GM12874 (cell line): Measurements from ENCODE around the gene IFT80.

Source experiments
- TF ChIP-seq, protein P1 (sequence below): IDR thresholded peaks from 2 replicates; pipeline ENCODE4 v1.5.1; 2011; ENCODE audit warnings: low read depth, mild to moderate bottlenecking, control low read depth, low read length, moderate library complexity; ENCODE audit not compliant: insufficient read depth

IFT80 gene

DNA sequence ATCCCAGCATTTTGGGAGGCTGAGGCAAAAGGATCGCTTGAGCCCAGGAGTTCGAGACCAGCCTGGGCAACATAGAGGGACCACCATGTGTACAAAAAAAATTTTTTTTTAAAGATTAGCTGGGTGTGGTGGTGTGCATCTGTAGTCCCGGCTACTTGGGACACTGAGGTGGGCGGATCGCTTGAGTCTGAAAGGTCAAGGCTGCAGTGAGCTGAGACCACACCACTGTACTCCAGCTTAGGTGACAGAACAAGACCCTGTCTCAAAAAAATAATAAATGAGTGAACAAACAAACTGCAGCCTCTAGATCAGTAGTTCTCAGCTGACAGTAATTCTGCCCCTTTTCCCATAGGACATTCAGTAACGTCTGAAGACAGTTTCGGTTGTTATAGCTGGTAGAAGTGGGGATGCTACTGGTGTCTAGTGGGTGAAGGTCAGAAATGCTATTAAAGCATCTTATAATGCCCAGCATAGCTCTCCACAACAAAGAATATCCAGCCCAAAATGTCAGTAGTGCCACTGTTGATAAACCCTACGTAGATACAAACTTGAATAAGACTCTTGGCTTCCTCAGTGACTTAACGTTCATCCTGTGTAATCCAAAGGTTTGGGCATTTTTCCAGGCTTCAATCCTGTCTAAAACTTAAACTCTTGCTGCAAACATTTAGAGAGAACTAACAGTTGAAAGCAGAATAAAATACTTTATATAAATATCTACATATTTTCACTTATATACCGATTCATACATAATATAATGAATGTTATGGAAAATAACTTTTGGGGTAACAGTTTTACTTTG, 11.0 kb upstream of the IFT80 start:
- TF ChIP-seq, protein P1, sequence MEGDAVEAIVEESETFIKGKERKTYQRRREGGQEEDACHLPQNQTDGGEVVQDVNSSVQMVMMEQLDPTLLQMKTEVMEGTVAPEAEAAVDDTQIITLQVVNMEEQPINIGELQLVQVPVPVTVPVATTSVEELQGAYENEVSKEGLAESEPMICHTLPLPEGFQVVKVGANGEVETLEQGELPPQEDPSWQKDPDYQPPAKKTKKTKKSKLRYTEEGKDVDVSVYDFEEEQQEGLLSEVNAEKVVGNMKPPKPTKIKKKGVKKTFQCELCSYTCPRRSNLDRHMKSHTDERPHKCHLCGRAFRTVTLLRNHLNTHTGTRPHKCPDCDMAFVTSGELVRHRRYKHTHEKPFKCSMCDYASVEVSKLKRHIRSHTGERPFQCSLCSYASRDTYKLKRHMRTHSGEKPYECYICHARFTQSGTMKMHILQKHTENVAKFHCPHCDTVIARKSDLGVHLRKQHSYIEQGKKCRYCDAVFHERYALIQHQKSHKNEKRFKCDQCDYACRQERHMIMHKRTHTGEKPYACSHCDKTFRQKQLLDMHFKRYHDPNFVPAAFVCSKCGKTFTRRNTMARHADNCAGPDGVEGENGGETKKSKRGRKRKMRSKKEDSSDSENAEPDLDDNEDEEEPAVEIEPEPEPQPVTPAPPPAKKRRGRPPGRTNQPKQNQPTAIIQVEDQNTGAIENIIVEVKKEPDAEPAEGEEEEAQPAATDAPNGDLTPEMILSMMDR, result no peak

DNA sequence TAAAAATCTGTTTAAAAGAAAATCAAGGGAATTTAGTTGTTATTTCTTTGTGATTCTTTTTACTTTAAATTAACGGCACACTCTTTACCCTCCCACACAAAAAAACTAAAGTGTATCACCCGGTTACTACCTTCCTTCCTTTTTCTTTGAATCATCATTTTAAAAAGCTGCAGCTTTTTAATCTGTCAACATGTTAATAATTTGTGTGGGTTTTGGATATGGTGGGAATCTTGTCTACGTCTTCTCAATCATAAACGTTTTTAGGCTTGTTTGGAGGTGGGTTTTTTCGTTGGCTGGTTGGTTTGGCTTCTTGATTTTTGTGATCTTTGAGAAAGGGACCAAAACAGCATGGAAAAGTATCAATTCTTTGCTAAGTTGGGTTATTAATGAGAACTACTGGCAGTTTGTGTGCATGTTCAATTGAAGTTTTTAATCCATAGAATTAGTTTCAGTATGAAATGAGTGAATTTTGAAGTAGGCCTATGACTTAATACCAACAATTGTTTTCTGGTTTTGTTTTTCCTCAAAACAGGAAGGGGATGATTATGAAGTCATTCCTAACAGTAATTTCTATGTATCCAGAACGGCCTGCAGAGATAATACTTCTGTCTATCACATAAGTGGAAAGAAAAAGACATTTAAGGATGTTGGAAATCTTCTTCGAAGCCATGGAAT, 4.9 kb upstream of the IFT80 start:
- TF ChIP-seq, protein P1, result no peak

GRCh38 chr3:160403028-160403545, 4.1 kb upstream of the IFT80 start:
- TF ChIP-seq, protein P1, result no peak

- TF ChIP-seq, protein P1, result no peak
These were observed 3.4 kb upstream of the IFT80 start for GRCh38 chr3:160402221-160403027.

DNA sequence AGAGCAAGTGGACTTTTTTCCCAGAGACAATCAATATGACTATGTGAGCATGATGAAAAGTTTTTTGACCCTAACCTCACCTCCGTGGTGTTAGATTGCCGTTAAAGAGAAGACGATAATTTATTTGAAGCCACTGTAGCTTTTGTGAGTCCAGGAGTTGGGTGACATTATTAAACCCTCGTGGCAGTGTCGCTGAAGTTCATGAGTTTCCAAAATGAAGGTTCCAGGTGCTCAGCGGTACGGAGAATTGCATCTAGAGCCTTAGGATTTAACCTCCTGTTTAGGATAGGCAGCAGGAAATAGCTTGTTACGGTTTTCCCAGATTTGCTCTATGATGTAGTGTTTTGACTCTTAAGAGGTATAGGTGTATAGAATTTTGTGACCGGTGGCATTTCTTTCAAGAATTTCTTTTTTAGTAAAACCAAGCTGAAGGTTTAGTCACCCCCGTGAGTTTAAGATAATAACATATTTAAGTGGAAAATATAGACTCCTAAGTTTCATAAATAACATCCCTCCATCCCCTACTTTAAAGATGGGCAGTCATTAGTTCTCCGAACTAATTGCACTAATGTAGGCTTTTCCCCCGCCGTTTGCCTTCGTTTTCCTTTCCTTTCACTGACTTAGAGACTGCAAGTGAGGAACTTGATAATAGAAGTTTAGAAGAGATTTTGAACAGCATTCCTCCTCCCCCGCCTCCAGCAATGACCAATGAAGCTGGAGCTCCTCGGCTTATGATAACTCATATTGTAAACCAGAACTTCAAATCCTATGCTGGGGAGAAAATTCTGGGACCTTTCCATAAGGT, 2.5 kb upstream of the IFT80 start:
- TF ChIP-seq, protein P1, result no peak

DNA sequence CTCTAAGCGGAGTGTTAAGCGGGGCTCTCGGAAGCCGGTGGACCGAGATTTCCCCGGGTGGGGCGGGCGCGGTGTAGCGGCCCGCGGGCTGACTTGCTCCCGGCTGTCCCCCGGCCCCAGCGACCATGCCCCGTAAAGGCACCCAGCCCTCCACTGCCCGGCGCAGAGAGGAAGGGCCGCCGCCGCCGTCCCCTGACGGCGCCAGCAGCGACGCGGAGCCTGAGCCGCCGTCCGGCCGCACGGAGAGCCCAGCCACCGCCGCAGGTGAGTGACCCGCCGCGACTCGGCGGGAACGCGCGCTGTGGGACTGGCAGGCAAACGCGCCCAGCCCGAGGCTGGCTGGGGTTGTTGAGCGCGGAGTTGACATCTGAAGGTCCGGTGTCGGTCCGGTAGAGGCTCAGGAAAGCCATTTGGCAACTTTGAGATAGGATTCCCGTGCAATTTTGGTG, 1.7 kb upstream of the IFT80 start:
- TF ChIP-seq, protein P1, result no peak
